Prostate gland (tissue), 2 donors: ENCODE measurements around the gene OR51Q1.
A peak's percentile ranks its signal among the peaks of the same experiment; 100 is the strongest.

ENCODE experiments used
- CTCF ChIP-seq, 4 experiments: fragments of 200-600 bp in 2 of 4; fragments of 450-650 bp in 2 of 4; sonication (generic) in 2 of 4; IDR thresholded peaks; 1 replicate in 3 of 4; 2 replicates in 1 of 4; pipeline ENCODE4 v1.5.1; 2016 to 2019; ENCODE audit warnings: antibody characterized with exemption in 4 of 4, mild to moderate bottlenecking in 2 of 4, moderate library complexity in 2 of 4
- POLR2A ChIP-seq: fragments of 450-650 bp; IDR thresholded peaks from one replicate; pipeline ENCODE4 v1.6.1; 2016; ENCODE audit warnings: antibody characterized with exemption, mild to moderate bottlenecking
- POLR2AphosphoS5 ChIP-seq: sonication (generic); formaldehyde crosslinking; IDR thresholded peaks from one replicate; pipeline ENCODE4 v1.6.1; 2017; ENCODE audit warnings: antibody characterized with exemption

- peak; percentile 20 to 51 (median 48) for TF ChIP-seq CTCF (IDR thresholded peaks at IDR 0.05)
- no peak for TF ChIP-seq POLR2A
- TF ChIP-seq POLR2AphosphoS5, result no peak
These were observed 41.1 kb upstream of the OR51Q1 start for GRCh38 chr11:5380740-5381342.
